Measurements from ENCODE around the gene CNTNAP5.

DNA sequence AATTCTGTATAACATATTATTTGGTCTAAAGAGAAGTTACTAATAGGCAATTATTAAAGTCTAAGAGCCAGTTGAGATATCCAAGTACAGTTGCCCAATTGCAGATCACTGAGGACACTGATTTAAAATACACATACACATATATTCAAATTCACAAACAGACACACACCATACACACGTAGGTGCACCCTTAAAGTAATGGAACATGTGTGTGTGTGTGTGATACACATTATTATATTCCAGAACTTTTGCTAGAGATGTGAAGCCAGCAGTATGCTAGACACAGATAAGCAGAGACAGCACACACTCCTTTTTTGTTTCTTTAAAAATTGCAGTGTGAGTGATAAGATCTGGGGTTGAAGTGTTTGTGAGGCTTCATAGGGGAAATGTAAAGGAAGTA, 292.5 kb downstream of the CNTNAP5 start:
- TF ChIP-seq FOXK2 (IDR thresholded peaks at IDR 0.05) (no peak), FOXA1 (IDR thresholded peaks at IDR 0.05) (no peak)

All from HEK293T (cell line).